ENCODE measurements around the gene LAP3.

LAP3 gene

DNA sequence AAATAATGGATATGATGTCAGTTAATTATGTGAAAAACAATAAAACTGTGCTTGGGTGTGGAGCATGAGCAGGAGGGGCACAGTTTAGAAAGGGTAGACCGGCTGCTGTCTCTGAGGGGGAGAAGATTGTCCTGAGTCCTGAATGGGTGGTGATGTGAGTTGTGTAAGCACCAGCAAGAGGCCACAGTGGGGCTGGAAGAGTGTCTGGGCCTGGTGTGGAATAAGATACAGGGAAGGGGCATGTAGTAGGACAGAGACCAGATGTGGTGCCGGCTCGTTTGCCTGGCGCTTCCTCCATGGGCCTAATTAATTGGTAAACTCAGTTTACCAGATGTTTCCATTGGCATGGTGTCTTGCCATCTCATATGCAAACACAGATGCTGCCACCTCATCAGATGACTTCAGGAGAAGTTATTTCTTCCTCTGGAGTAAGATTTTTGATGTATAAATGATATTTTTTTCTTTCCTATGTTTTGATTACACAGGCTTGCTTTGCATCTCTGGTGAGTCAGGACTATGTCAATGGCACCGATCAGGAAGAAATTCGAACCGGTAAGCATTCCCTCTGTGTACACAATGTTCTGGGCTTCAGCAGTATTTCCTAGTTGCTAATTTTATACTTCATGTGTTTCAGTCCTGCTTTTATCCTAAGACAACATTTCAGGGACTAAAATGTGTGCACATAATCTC lies 42.6 kb downstream of the LAP3 start:
- no peak for DNase-seq (ENCODE audit: low read depth)

DNA sequence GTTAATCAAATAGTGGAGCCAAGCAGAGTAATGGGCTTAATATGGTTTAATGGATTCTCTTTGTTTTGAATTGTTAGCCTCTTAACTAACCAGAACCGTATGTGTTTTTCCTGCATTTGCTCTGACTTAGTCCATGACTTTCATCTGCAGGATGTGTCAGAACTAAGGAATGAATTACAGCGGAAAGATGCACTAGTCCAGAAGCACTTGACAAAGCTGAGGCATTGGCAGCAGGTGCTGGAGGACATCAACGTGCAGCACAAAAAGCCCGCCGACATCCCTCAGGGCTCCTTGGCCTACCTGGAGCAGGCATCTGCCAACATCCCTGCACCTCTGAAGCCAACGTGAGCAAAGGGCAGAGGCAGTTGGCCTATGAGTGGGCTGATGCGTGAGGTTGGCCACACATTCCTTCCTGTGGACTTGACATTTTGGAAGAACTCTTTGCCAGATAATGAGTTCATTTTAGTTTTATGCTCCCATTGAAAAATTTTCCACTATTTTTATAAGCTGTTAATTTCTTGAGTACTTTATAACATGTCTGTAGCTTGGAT lies 46.5 kb downstream of the LAP3 start:
- no peak for DNase-seq (ENCODE audit: low read depth)

DNA sequence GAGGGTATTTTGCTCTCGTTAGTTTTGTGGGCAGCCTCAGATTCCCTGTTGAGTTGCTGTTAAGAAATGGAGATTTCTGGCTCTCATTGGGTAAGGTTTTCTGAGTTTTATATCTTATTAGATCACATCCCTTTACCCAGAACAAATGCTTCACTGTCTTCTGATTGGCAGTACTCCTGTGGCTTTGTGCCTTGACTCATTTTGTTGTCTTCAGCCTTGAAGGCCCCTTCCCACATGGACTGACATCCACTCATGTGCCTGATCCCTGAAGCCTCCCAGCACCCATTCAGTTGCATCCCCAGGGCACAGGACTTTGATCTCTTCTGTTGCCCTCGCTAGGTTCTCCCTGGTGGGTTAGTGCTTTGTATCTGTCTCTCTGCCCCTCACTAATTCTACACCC lies 47.8 kb downstream of the LAP3 start:
- no peak for DNase-seq (ENCODE audit: low read depth)

DNA sequence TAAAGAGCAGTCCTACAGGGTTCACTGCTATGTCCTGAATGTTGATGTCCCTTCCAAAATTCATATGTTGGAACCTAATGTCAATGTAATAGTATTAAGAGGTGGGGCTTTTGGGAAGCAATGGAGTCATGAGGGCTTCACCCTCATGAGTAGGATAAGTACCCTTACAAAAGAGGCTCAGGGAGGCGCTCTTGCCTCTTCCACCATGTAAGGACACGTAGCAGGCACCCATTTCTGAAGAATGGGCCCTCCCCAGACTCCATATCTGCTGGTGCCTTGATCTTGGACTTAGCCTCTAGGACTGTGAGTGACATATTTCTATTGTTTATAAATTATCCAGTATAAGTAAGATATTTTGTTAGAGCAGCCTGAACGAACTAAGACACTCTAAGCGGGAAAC lies 53.2 kb downstream of the LAP3 start:
- no peak for DNase-seq (ENCODE audit: low read depth)

DNA sequence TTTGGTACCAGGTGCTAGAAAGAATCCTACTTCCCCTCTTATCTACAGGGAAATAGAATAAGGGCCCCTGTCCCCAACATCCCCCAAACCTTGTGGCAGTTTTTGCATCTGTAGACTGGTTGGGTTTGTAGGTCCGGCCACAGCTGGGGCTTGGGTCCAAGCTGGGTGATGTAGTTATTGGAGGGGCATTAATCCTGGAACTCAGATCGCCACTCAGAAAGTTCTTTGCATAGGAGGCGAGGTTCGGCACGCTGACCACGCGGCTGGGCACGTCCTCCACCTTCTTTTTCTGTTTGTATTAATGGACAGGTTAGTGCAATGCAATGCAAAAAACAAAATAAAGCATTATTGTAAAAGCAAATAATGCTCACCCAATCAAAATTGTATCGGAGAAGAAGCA lies 56.6 kb downstream of the LAP3 start:
- no peak for DNase-seq (ENCODE audit: low read depth)

DNA sequence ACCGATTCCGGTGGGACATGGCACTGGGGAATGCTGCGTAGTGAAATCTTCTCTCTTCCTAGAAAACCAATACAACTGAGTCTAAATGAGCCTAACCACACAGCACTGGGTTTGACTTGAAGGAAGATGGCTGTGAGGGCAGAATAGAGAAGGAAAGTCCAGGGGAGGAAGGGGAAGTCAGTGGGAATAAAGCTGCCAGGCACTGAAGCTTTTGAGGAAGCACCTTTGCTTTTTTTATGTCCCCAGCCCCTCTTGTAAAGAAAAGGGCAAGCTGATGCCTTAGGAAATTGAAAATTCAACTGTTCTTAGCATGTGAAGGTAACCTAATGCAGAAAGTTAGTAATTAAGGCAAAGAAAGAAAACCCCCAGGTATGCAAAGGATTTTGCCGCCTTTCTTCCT lies 58.1 kb downstream of the LAP3 start:
- no peak for DNase-seq (ENCODE audit: low read depth)

DNA sequence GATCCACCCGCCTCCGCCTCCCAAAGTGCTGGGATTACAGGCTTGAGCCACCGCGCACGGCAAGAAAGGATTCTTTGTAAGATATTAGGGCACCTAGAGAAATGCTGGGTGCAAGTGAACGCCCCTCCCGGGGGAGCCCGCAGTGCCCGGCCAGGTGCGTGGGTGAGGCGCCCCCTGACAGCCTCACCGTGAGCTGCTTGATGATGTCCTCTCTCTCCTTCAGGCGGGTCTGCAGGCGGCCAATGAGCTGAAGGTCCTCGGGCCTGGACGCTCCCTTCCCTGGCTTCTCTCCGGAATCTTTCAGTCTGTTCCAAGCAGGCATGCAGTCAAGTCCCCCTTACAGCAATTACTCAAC lies 59.3 kb downstream of the LAP3 start:
- DNase-seq (ENCODE audit: low read depth): no peak

DNA sequence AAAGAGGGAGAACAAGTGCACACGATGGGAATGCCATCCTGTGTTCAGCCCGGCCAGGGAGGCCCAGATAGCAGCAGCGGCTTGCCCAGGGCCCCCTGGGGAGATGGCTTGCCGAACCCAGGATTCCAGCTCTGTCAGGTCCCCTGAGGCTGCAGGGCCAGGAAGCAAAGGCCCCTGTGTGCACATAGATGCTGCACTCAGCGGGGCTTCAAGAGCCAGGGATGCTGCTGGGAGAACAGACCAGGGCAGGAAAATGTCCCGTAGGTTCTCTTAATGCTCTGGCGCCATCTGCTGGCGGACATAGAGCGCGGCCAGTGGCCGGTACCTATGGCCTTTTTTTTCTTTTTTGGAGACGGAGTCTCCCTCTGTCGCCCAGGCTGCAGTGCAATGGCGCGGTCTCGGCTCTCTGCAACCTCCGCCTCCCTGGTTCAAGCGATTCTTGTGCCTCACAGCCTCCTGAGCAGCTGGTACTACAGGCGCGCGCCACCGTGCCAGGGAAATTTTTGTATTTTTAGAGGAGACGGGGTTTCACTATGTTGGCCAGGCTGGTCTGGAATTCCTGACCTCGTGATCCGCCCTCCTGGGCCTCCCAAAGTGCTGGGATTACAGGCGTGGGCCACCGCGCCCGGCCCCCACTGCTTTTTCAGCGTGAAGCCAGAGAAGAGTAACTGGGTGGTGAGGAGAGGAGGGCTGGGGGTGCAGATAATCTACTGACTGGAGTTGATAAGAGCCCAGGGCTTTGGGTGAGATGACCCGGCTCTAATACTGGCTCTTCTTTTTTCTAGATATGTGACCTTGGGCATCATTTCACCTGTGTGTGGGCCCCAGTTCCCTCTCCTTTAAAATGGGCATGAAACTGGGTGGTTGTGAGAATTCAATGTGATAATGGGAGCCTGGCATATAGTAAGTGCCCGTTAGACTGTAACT lies 60.0 kb downstream of the LAP3 start:
- DNase-seq (ENCODE audit: low read depth): peak; percentile 44

DNA sequence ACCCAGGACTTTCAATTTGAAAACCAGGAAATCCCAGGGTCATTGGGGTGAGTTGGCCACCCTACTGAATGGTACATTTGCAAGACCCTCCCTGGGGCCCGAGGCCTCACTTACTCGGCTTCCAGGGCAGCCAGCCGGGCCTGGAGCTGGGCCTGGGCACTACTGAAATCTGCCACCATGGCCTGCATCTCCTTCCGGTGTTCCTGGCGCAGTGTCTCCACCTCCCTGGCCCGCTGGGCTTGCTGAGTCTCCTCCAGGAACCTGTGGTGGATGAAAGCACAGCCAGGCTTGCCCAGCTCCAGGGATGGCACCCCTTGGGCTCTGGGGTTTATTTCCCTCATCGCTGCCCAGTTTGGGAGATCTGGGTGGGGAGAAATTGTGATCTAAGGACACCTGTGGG lies 62.1 kb downstream of the LAP3 start:
- DNase-seq (ENCODE audit: low read depth): no peak

DNA sequence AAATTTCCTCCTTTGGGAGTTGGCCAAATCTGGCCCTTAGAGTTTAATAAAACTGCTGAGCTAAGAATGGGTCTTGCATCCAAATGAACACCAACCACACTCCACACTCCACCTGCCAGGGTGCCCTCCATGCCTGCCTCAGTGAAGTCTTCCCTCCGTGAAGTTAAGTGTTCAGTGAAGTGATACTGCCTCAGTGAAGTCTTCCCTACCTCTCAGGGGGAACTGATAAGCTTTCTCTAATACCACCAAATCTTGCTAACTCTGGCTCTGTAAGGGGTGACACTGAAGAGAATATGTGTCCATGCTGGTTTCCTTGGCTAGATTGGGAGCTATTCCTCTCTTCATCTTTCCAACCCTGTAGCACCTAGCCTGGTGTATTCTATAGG lies 65.4 kb downstream of the LAP3 start:
- DNase-seq (ENCODE audit: low read depth): no peak

DNA sequence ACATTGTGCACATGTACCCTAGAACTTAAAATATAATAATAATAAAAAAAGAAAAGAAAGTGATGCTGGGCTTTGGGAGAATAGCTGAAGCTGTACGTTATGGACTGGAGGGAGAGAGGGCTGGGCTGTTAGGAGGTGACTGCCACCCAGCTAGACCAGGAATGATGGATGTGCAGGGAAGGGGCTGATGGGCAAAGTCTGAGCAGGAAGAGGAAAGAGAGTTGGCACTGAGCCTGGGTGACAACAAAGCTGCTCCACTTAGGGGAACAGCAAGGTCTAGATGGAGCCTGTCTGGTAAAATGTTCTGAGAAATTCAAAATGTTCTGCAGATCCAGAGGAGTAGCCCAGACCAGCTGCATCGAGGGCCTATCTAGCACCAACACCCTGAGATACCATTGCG lies 69.7 kb downstream of the LAP3 start:
- no peak for DNase-seq (ENCODE audit: low read depth)

DNA sequence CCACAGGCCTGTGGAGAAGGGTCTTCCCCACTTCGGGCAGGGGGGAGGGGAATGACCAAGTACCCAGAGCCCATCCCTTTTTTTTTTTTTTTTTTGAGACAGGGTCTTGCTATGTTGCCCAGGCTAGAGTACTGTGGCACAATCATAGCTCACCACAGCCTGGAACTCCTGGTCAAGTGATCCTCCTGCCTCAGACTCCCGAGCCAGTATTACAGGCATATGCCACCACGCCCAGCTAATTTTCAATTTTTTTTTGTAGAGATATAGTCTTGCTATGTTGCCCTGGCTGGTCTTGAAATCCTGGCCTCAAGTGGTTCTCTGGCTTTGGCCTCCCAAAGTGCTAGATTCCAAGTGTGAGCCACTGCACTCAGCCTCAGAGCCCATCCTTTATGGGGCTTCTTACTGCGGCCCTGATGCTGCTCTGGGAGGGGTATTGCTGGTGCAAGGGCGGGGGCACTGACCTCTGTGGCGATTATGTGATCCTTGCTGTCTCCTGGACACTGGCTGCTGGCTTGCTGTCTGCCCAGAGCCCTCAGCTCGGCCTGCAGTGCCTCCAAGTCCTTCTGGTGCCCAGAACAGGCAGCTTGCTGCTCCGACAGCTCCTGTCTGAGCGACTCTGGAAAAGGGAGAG lies 70.3 kb downstream of the LAP3 start:
- no peak for DNase-seq (ENCODE audit: low read depth)

DNA sequence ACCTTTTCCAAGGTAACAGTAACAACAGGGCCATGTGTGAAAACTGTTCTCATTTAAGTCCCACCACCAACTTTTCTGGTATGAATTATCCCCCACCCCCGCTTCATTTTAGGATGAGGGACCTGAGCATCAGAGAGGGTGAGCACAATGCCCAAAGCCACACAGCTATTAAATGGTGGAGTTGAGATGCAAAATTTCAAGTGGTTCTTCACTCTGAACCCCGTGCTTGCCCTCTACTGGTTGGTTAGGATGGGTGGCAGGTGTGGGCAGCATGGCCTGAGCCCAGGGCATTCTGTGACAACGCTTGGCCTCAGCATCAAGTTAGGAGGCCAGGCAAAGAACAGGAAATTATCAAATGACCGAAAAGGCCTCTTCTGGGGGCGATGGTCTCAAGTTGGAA lies 70.9 kb downstream of the LAP3 start:
- no peak for DNase-seq (ENCODE audit: low read depth)

DNA sequence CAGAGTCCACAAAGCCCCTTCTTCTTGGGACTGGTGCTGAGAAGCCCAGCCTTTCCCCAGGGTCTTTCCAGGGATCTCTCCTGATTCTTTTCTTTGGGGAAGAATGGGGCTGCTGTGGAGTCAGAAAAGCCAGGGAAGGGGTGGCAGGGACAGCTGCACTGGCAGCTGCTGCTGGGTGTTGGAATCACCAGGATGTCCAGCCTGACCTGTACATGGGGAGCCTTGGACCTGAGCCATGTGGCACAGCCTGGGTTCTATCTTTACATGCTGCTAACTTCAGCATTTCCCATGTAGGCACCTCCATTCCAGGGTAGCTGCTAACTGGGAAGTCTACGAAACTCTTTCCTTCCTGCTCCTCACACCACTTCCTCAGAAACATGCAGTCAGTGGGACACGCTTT lies 73.4 kb downstream of the LAP3 start:
- DNase-seq (ENCODE audit: low read depth): no peak

DNA sequence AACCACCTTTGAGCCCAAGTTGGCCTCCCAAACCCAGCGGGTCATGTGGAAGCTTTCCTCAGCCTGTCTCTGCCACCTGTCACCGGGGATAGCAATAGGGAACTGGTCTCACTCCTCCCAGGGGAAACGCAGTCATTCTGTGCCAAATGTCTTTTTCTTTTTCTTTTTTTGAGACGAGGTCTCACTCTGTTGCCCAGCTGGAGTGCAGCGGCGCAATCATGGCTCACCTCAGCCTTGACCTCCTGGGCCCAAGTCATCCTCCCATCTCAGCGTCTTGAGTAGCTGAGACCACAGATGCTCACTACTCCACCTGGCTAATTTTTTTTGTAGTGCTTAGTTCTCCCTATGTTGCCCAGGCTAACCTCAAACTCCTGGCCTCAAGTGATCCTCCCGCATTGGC lies 77.7 kb downstream of the LAP3 start:
- no peak for DNase-seq (ENCODE audit: low read depth)

DNA sequence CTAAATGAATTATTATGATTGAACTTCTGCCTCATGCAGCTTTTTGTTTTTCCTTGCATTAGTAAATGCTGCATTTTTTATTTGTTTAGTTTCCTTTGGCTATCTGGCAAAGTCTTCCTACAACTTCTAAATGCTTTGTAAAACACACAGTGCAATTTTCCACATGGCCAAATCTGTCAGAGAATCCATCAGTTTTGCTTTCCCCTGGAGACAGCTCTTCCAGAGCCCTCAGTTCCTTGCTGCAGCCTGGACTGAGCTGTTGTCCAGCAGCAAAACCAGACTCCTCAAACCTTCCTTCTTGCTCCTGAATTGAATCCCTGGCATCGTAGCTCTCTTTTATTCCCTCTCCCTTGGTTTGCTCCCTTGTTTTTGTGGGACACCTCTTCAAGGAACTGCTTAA lies 80.1 kb downstream of the LAP3 start:
- DNase-seq (ENCODE audit: low read depth): no peak

All from activated T-helper 1 cell treated with Interleukin-2 at 50 U/mL for 16 hours (primary cell).